Esophagus muscularis mucosa (tissue), 3 donors: ENCODE measurements around the gene ARID4B.

ENCODE experiments used
- CTCF ChIP-seq, 3 experiments: fragments of 200-600 bp in 2 of 3; fragments of 450-650 bp in 1 of 3; sonication (generic) in 2 of 3; IDR thresholded peaks; one replicate each; pipeline ENCODE4 v1.5.1; 2017 to 2019; ENCODE audit warnings: antibody characterized with exemption in 3 of 3, mild to moderate bottlenecking in 2 of 3, moderate library complexity in 1 of 3
- POLR2A ChIP-seq: fragments of 450-650 bp; IDR thresholded peaks from one replicate; pipeline ENCODE4 v1.6.1; 2017; ENCODE audit warnings: antibody characterized with exemption, moderate library complexity, mild to moderate bottlenecking, low read depth
- POLR2AphosphoS5 ChIP-seq, 2 donors: sonication (generic); formaldehyde crosslinking; IDR thresholded peaks; one replicate each; pipeline ENCODE4 v1.6.1; 2017; ENCODE audit warnings: antibody characterized with exemption in 2 of 2

GRCh38 chr1:235124665-235125064, 203.3 kb downstream of the ARID4B start:
- TF ChIP-seq CTCF (IDR thresholded peaks at IDR 0.05) (no peak), POLR2A (no peak), POLR2AphosphoS5 (IDR thresholded peaks at IDR 0.05) (no peak)
